CD8-positive, alpha-beta memory T cell (primary cell): ENCODE results near the gene TSHZ3. TPM values are rescaled to one million over a fixed set of nuclear protein-coding genes. Genes with fewer than 3 reads are reported as not detected.
A peak's percentile ranks its signal among the peaks of the same experiment; 100 is the strongest.

Experiments
- CTCF ChIA-PET: fragments of 350-600 bp; sonication (Branson Sonifier 250); formaldehyde crosslinking; loops from one replicate; lab custom pipeline; 2021; ENCODE audit warnings: antibody characterized with exemption; lab: Charles Lee
- POLR2A ChIA-PET: fragments of 350-600 bp; sonication (Branson Sonifier 250); formaldehyde crosslinking; loops from one replicate; lab custom pipeline; 2021; ENCODE audit warnings: antibody characterized with exemption; lab: Charles Lee
- DNase-seq, 5 donors: peaks; one replicate each; pipeline versions ENCODE4 v3.0.0 to v3.0.0-alpha.2; 2020 to 2022; ENCODE audit warnings: mixed read lengths in 1 of 5
- H3K27ac ChIP-seq: one replicate; pipeline ENCODE4 v1.7.0; 2013; ENCODE audit warnings: low read depth, mild to moderate bottlenecking, low read length, moderate library complexity
- H3K27me3 ChIP-seq: 2 replicates; pipeline ENCODE4 v1.7.0; 2013; ENCODE audit warnings: low read length, mild to moderate bottlenecking; ENCODE audit not compliant: insufficient read depth, poor library complexity, severe bottlenecking
- H3K36me3 ChIP-seq: 2 replicates; pipeline ENCODE4 v1.7.0; 2013; ENCODE audit warnings: mild to moderate bottlenecking, low read length, moderate library complexity; ENCODE audit not compliant: insufficient read depth
- H3K4me1 ChIP-seq: 2 replicates; pipeline ENCODE4 v1.7.0; 2013; ENCODE audit warnings: mild to moderate bottlenecking, low read length, moderate library complexity; ENCODE audit not compliant: insufficient read depth
- H3K4me3 ChIP-seq: 2 replicates; pipeline ENCODE4 v1.7.0; 2013; ENCODE audit warnings: mild to moderate bottlenecking, low read length
- H3K9me3 ChIP-seq: 2 replicates; pipeline ENCODE4 v1.7.0; 2013; ENCODE audit warnings: mild to moderate bottlenecking, low read length
- H3K27ac Mint-ChIP-seq, 8 donors: one replicate each; pipeline ENCODE4 v1.8.0; 2020 to 2021; ENCODE audit warnings: mixed read lengths in 8 of 8, mild to moderate bottlenecking in 6 of 8, inconsistent platforms in 3 of 8, moderate library complexity in 3 of 8
- H3K27me3 Mint-ChIP-seq, 2 donors: one replicate each; pipeline ENCODE4 v1.8.0; 2020 to 2021; ENCODE audit warnings: mixed read lengths in 2 of 2, mild to moderate bottlenecking in 1 of 2, moderate library complexity in 1 of 2
- H3K36me3 Mint-ChIP-seq, 3 donors: one replicate each; pipeline ENCODE4 v1.8.0; 2020 to 2021; ENCODE audit warnings: mixed read lengths in 3 of 3, inconsistent platforms in 1 of 3, mild to moderate bottlenecking in 1 of 3
- H3K4me1 Mint-ChIP-seq, 3 donors: one replicate each; pipeline ENCODE4 v1.8.0; 2020 to 2021; ENCODE audit warnings: mixed read lengths in 3 of 3, inconsistent platforms in 1 of 3, mild to moderate bottlenecking in 1 of 3
- H3K4me3 Mint-ChIP-seq, 7 donors: one replicate each; pipeline ENCODE4 v1.8.0; 2020 to 2021; ENCODE audit warnings: mixed read lengths in 7 of 7, mild to moderate bottlenecking in 6 of 7, moderate library complexity in 4 of 7, inconsistent platforms in 2 of 7
- H3K9me3 Mint-ChIP-seq, 5 donors: one replicate each; pipeline ENCODE4 v1.8.0; 2020 to 2022; ENCODE audit warnings: mixed read lengths in 5 of 5, mild to moderate bottlenecking in 3 of 5, moderate library complexity in 2 of 5, inconsistent platforms in 1 of 5
- polyA plus RNA-seq: library from polyadenylated mRNA; unstranded; fragments of 300-500 nt; fragmentation: Illumina TruSeq; gene quantifications from one replicate; pipeline ENCODE4 v1.2.3, GENCODE V29; 2021
- total RNA-seq, 2 experiments: library from RNA; stranded (reverse); gene quantifications; one replicate each; pipeline ENCODE4 v1.2.3, GENCODE V29; 2021

TSHZ3 gene
- total and polyA plus RNA-seq, 3 experiments from 2014 or later = 0.35 to 1.1 (median 0.38) TPM

DNA sequence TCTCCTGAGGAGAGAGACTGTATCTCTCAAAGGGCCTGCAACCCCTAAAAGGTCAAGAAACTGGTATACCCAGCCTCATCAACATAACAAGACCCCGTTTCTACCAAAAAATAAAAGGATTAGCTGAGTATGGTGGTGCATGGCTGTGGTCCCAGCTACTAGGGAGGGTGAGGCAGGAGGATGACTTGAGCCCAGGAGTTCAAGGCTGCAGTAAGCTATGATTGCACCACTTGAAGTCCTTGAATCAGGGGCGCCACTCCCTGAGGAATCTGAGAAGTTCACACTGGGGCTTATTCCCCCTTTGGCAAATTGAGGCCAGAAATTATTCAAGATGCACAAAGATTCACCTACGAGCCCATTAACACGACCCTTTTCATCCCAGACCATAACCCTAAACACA, 83.0 kb downstream of the TSHZ3 start:
- ChIA-PET CTCF (no interaction called here), POLR2A (no interaction called here)
- Mint-ChIP-seq H3K9me3 (no peaks in the 10 kb centered on the region), H3K4me3 (no peak overlapping the region), H3K27ac (no peak overlapping the region), H3K27me3 (peaks cover 1 to 23% of the 10 kb centered on the region in 2 donors), H3K4me1 (peaks cover 0 to 10% (median 8%) of the 10 kb centered on the region in 3 donors), H3K36me3 (no peaks in the 10 kb centered on the region)
- Histone ChIP-seq H3K36me3 (no peaks in the 10 kb centered on the region), H3K27me3 (no peaks in the 10 kb centered on the region), H3K4me1 (no peaks in the 10 kb centered on the region), H3K4me3 (no peak overlapping the region), H3K27ac (no peak overlapping the region), H3K9me3 (no peaks in the 10 kb centered on the region)
- no peak for DNase-seq

DNA sequence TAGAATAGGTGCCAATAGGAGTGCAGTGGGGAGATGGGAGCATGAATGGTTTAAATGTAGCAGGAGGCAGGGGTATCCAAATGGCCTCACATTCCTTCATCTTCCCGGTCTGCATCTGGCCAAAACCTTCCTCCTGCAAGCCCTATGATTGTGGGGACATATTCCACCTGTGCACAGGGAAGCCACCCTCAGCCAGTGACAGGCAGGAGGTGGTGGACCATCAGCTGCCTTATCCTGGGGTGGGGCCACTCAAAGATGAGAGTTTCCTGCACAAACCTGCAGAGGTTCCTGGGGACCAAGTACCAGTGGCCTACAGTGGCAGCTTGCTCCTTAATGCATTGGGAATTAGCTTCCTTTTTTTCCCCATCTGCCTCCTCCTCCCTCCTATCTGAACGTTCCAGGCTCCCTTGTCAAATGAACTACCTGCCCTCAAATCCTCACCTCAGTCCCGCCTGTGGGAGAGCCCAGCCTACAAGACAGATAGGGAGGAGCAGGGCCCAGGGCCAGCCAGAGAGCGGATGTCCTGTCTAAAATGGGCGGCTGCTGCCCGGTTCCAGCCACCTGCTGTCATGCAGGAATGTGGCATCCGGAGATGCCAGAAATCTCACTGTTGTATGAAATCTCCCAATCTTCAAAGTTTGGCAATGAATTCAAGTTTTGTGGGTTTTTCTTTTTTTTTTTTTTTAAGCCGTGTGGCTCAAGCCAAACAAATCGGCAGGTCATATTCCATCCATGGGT, 85.0 kb downstream of the TSHZ3 start:
- Mint-ChIP-seq H3K27me3 (peaks cover 3 to 34% of the 10 kb centered on the region in 2 donors), H3K36me3 (no peaks in the 10 kb centered on the region), H3K4me3 (peak overlapping the region in 1 of 7 donors; percentile 68), H3K27ac (peak overlapping the region in 1 of 8 donors; percentile 78), H3K4me1 (peaks cover 0 to 10% (median 10%) of the 10 kb centered on the region in 3 donors), H3K9me3 (no peaks in the 10 kb centered on the region)
- no peaks in the 10 kb centered on the region for H3K36me3 ChIP-seq
- H3K4me1 ChIP-seq = no peaks in the 10 kb centered on the region
- H3K27me3 ChIP-seq = no peaks in the 10 kb centered on the region
- CTCF ChIA-PET = interaction anchor here (0.6 kb wide), 1 partner anchor 26 kb away, joined by 3 read pairs; no protein-coding TSS in a partner anchor
- H3K9me3 ChIP-seq = no peaks in the 10 kb centered on the region
- POLR2A ChIA-PET = no interaction called here
- H3K4me3 ChIP-seq = no peak overlapping the region
- DNase-seq = no peak
- no peak overlapping the region for H3K27ac ChIP-seq

DNA sequence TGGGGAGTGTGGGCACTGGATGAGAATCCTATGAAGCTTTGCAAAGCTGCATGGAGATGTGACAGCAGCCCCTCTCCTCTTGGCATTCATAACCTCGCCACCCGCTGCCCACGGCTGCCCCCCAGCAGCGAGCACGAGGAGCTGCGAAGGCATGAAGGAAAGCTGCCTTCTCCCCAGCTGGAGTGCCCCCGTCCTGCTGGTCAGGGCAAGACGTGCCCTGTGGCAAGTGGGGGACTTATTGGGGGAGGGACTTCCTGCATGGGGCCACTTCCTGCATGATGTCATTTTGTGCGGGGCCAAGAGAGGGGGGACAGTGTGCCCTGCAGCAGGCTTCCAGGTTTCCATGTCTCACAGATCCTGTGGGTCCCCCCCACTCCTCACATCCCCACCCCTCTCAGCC, 85.9 kb downstream of the TSHZ3 start:
- CTCF ChIA-PET = interaction anchor here (0.6 kb wide), 1 partner anchor 26 kb away, joined by 3 read pairs; no protein-coding TSS in a partner anchor
- H3K27ac ChIP-seq = no peak overlapping the region
- H3K4me3 Mint-ChIP-seq = no peak overlapping the region

DNA sequence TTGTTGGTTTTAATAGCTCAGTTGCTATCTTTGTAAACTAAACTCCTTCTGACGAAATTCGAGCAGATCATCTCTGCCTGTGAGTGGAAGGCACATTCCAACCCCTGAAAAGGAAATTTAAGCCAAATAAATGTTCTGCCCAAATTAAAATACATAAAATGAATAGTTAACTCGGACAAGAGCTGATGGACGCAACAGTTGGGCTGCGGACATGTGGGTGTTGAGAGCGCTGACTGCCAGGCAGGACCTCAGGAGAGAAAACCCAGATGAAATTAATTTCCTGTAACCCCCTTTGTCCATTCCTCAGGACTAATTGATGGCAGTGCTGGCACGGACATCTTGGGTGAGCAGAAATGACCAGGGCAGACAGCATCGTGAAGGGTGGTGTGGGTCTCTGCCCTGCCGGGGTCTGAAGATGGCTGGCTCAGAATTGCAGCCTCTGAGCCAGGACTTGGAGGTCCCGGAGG, 86.5 kb downstream of the TSHZ3 start:
- CTCF ChIA-PET = no interaction called here
- POLR2A ChIA-PET = interaction anchor here (0.6 kb wide), 1 partner anchor 99 kb away, joined by 4 read pairs; no protein-coding TSS in a partner anchor
- no peaks in the 10 kb centered on the region for H3K9me3 Mint-ChIP-seq

More for the DNA sequence above, 85.9 kb downstream of the TSHZ3 start:
- no peaks in the 10 kb centered on the region for H3K27me3 ChIP-seq
- no peaks in the 10 kb centered on the region for H3K4me1 ChIP-seq
- Mint-ChIP-seq H3K4me1 (peaks cover 0 to 10% (median 10%) of the 10 kb centered on the region in 3 donors), H3K27ac (no peak overlapping the region), H3K36me3 (peaks cover 0 to 3% (median 0%) of the 10 kb centered on the region in 3 donors), H3K27me3 (peaks cover 3 to 41% of the 10 kb centered on the region in 2 donors), H3K9me3 (no peaks in the 10 kb centered on the region)
- no peaks in the 10 kb centered on the region for H3K9me3 ChIP-seq
- POLR2A ChIA-PET = interaction anchor here (0.6 kb wide), 1 partner anchor 99 kb away, joined by 4 read pairs; no protein-coding TSS in a partner anchor
- DNase-seq = no peak
- no peak overlapping the region for H3K4me3 ChIP-seq
- H3K36me3 ChIP-seq = no peaks in the 10 kb centered on the region

DNA sequence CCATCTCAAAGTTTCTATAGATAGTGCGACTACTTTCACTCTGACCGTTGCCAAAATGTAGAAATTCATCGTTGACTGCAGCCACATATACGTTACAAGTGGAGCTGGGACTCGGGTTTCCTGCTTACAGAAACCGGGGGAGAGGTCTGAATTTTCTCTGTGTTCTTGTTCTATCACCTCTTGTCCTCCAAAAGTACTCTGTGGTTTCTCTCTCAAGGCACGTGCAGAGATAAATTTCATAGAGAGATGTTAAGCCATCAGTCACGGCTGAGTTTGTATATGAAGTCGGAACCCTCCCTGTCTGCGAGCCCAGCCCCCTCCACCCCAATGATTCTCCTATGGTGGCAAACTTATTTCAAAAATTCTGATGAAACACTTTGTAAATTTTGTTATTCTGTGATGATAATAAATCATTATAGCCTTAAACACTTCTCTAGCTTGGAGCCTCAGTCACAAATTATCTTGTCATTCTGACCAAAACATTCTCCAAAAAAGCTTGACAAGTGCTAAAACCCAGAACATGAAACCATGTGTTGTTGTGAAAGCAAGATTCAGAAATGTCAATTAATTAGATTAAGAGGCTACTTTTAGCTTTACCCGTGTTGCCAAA, 87.5 kb downstream of the TSHZ3 start:
- Histone ChIP-seq H3K9me3 (no peaks in the 10 kb centered on the region), H3K27me3 (no peaks in the 10 kb centered on the region), H3K36me3 (no peaks in the 10 kb centered on the region), H3K4me3 (no peak overlapping the region), H3K27ac (no peak overlapping the region), H3K4me1 (no peaks in the 10 kb centered on the region)
- ChIA-PET CTCF (no interaction called here), POLR2A (no interaction called here)
- Mint-ChIP-seq H3K9me3 (no peaks in the 10 kb centered on the region), H3K27ac (peak overlapping the region in 1 of 8 donors; percentile 11), H3K4me1 (peaks cover 0 to 10% (median 10%) of the 10 kb centered on the region in 3 donors), H3K4me3 (peak overlapping the region in 3 of 7 donors; percentile 11 to 49 (median 34)), H3K36me3 (peaks cover 0 to 3% (median 0%) of the 10 kb centered on the region in 3 donors), H3K27me3 (peaks cover 3 to 47% of the 10 kb centered on the region in 2 donors)
- no peak for DNase-seq

More for the DNA sequence above, 86.5 kb downstream of the TSHZ3 start:
- Mint-ChIP-seq H3K36me3 (peaks cover 0 to 3% (median 0%) of the 10 kb centered on the region in 3 donors), H3K27me3 (peaks cover 3 to 43% of the 10 kb centered on the region in 2 donors), H3K27ac (no peak overlapping the region), H3K4me3 (no peak overlapping the region), H3K4me1 (peaks cover 0 to 10% (median 10%) of the 10 kb centered on the region in 3 donors)
- DNase-seq = no peak
- no peaks in the 10 kb centered on the region for H3K4me1 ChIP-seq
- H3K27me3 ChIP-seq = no peaks in the 10 kb centered on the region
- H3K4me3 ChIP-seq = no peak overlapping the region
- H3K9me3 ChIP-seq = no peaks in the 10 kb centered on the region
- H3K36me3 ChIP-seq = no peaks in the 10 kb centered on the region
- H3K27ac ChIP-seq = no peak overlapping the region

GRCh38 chr19:31261019-31261602, 88.1 kb downstream of the TSHZ3 start:
- peaks cover 0 to 10% (median 10%) of the 10 kb centered on the region in 3 donors for H3K4me1 Mint-ChIP-seq
- H3K9me3 ChIP-seq = no peaks in the 10 kb centered on the region
- H3K36me3 Mint-ChIP-seq = peaks cover 0 to 3% (median 0%) of the 10 kb centered on the region in 3 donors
- H3K27me3 ChIP-seq = no peaks in the 10 kb centered on the region
- H3K27ac ChIP-seq = no peak overlapping the region
- H3K9me3 Mint-ChIP-seq = no peaks in the 10 kb centered on the region
- no peaks in the 10 kb centered on the region for H3K4me1 ChIP-seq
- no peak overlapping the region for H3K4me3 ChIP-seq
- ChIA-PET CTCF (no interaction called here), POLR2A (no interaction called here)
- H3K27me3 Mint-ChIP-seq = peaks cover 3 to 47% of the 10 kb centered on the region in 2 donors
- peak overlapping the region in 1 of 7 donors; percentile 34 for H3K4me3 Mint-ChIP-seq
- H3K27ac Mint-ChIP-seq = no peak overlapping the region
- DNase-seq = no peak
- H3K36me3 ChIP-seq = no peaks in the 10 kb centered on the region

GRCh38 chr19:31260171-31260933, 88.9 kb downstream of the TSHZ3 start:
- Histone ChIP-seq H3K9me3 (no peaks in the 10 kb centered on the region), H3K36me3 (no peaks in the 10 kb centered on the region), H3K4me1 (no peaks in the 10 kb centered on the region), H3K4me3 (no peak overlapping the region), H3K27me3 (no peaks in the 10 kb centered on the region), H3K27ac (no peak overlapping the region)
- H3K36me3 Mint-ChIP-seq = peaks cover 0 to 3% (median 0%) of the 10 kb centered on the region in 3 donors
- H3K27me3 Mint-ChIP-seq = peaks cover 3 to 47% of the 10 kb centered on the region in 2 donors
- H3K27ac Mint-ChIP-seq = no peak overlapping the region
- H3K4me1 Mint-ChIP-seq = peaks cover 0 to 10% (median 10%) of the 10 kb centered on the region in 3 donors
- no peaks in the 10 kb centered on the region for H3K9me3 Mint-ChIP-seq
- CTCF ChIA-PET = no interaction called here
- no peak overlapping the region for H3K4me3 Mint-ChIP-seq
- DNase-seq = no peak
- POLR2A ChIA-PET = no interaction called here
